Tibial nerve (tissue), 3 donors: ENCODE measurements around the gene SORCS3.

Experiments used
- CTCF ChIP-seq, 5 experiments: fragments of 200-600 bp in 3 of 5; fragments of 450-650 bp in 2 of 5; sonication (generic) in 3 of 5; IDR thresholded peaks; one replicate each; pipeline ENCODE4 v1.5.1; 2016 to 2019; ENCODE audit warnings: antibody characterized with exemption in 5 of 5, mild to moderate bottlenecking in 3 of 5, moderate library complexity in 2 of 5
- POLR2A ChIP-seq, 2 donors: fragments of 450-650 bp; IDR thresholded peaks; one replicate each; pipeline ENCODE4 v1.6.1; 2017; ENCODE audit warnings: antibody characterized with exemption in 2 of 2, mild to moderate bottlenecking in 2 of 2, moderate library complexity in 2 of 2

- TF ChIP-seq POLR2A (IDR thresholded peaks at IDR 0.05) (no peak), CTCF (IDR thresholded peaks at IDR 0.05) (no peak)
Measured at GRCh38 chr10:104744052-104744451, 103.0 kb downstream of the SORCS3 start.
